Type B pancreatic cell (in vitro differentiated cells): ENCODE results near the gene SPATC1L. TPM values are rescaled to one million over a fixed set of nuclear protein-coding genes. Genes with fewer than 3 reads are reported as not detected.

Source experiments
- DNase-seq: peaks from one replicate; pipeline ENCODE4 v3.0.0; 2021; ENCODE audit warnings: mixed read lengths; ENCODE audit not compliant: unreplicated experiment; ENCODE audit errors: extremely low spot score
- H3K27ac Mint-ChIP-seq: 2 replicates; pipeline ENCODE4 v1.8.0; 2021; ENCODE audit warnings: mild to moderate bottlenecking, mixed read lengths
- H3K27me3 Mint-ChIP-seq: 2 replicates; pipeline ENCODE4 v1.8.0; 2021; ENCODE audit warnings: mixed read lengths
- H3K36me3 Mint-ChIP-seq: 2 replicates; pipeline ENCODE4 v1.8.0; 2021; ENCODE audit warnings: mixed read lengths
- H3K4me1 Mint-ChIP-seq: one replicate; pipeline ENCODE4 v1.8.0; 2021; ENCODE audit warnings: mixed read lengths; ENCODE audit not compliant: unreplicated experiment
- H3K4me3 Mint-ChIP-seq: 2 replicates; pipeline ENCODE4 v1.8.0; 2021; ENCODE audit warnings: mild to moderate bottlenecking, mixed read lengths
- H3K9me3 Mint-ChIP-seq: 2 replicates; pipeline ENCODE4 v1.8.0; 2021; ENCODE audit warnings: mixed read lengths
- total RNA-seq: library from RNA; stranded (reverse); gene quantifications from 2 replicates; pipeline ENCODE4 v1.2.1, GENCODE V29; 2021; ENCODE audit warnings: low replicate concordance
- TF ChIP-seq, protein P1 (sequence below): fragments of 200-600 bp; sonication (generic); conservative IDR thresholded peaks from 2 replicates; pipeline ENCODE4 v1.5.0; 2021; ENCODE audit warnings: antibody characterized with exemption, mild to moderate bottlenecking

The SPATC1L gene
- total RNA-seq, 1 donor from 2014 or later = 24.7 TPM

DNA sequence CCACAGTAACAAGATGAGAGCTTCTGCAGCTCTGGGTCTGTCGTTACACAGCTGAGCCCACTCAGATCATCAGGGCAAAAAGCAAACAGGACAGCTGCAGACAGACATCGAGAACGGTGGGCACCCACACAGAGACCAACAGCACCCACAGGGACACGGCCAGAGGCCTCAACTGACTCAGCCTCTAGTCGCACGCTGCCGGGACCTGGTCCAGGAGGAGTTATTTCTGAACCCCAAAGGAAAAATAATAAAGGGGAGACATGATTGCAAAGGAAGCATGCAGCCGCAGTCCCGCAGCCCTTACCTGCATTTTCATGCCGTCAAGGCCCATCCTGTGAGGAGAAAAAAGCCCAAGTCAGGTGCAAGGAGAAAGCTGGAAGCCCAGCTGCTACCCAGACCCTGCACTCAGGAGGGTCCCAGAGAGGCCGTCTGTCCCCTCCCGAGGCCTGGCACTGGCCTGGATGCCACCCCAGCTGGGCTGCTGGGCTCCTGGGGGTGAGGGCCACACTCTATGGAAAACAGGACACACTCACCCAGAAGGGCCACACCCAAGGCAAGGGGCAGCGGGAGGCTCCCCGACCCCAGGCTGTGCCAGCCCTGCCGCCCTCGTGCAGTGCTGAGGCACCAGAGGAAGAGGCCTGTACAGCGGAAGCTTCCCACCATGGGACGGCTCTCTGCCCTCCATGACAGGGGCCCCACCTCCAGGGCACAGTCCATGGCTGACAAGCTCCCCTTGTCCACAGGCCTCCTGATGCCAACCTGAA, 28.6 kb upstream of the SPATC1L start:
- no peaks in the 10 kb centered on the region for H3K36me3 Mint-ChIP-seq
- no peaks in the 10 kb centered on the region for H3K9me3 Mint-ChIP-seq
- H3K4me3 Mint-ChIP-seq = no peak overlapping the region
- DNase-seq = peak; percentile 70
- H3K4me1 Mint-ChIP-seq = no peaks in the 10 kb centered on the region
- no peaks in the 10 kb centered on the region for H3K27me3 Mint-ChIP-seq
- TF ChIP-seq, protein P1, sequence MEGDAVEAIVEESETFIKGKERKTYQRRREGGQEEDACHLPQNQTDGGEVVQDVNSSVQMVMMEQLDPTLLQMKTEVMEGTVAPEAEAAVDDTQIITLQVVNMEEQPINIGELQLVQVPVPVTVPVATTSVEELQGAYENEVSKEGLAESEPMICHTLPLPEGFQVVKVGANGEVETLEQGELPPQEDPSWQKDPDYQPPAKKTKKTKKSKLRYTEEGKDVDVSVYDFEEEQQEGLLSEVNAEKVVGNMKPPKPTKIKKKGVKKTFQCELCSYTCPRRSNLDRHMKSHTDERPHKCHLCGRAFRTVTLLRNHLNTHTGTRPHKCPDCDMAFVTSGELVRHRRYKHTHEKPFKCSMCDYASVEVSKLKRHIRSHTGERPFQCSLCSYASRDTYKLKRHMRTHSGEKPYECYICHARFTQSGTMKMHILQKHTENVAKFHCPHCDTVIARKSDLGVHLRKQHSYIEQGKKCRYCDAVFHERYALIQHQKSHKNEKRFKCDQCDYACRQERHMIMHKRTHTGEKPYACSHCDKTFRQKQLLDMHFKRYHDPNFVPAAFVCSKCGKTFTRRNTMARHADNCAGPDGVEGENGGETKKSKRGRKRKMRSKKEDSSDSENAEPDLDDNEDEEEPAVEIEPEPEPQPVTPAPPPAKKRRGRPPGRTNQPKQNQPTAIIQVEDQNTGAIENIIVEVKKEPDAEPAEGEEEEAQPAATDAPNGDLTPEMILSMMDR = no peak
- H3K27ac Mint-ChIP-seq = no peak overlapping the region

DNA sequence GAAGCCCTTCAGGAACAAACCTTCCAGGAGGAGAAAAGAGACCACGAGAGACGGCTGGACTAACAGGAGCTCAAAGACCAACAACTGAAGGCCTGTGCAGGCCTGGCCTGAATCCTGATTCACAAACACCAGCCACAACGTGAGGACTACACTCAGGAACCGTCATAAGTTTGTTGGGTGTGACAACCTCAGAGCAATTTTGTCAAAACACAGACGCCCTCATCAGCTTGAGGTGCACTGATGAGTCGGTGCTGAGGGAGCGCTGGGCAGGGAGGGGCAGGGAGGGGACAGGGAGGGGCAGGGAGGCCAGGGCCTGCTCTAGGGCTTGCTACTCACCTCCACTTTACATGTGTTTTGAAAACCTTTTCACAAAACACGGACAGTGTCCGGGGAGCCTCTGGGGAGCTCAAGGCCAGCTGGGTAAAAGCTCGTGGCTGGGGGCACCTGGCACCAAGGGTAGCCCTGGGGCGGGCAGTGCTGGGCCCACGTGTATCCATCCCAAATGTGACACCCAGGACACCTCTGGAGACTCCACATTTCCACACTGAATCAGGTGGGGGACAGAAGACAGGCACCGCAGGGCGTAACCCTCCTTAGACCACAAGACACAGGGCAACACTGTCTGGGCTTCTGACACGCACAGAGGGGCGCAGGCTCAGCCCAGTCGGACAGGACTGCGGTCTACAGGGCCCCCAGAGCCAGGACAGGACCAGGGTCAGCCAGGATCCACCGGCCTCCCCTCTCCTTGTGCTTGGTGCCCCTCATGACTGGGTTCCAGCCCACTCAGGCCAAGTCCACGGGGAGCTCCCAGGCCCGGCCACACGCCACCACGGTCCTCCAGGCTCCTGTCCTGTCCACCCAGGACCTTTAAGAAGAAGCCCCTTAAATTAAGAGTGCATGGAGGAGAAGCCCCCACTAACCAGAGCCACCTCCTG, 27.8 kb upstream of the SPATC1L start:
- no peak for DNase-seq
- peak overlapping the region; percentile 51 for H3K27ac Mint-ChIP-seq
- H3K36me3 Mint-ChIP-seq = no peaks in the 10 kb centered on the region
- no peaks in the 10 kb centered on the region for H3K27me3 Mint-ChIP-seq
- TF ChIP-seq, protein P1 = no peak
- H3K4me3 Mint-ChIP-seq = no peak overlapping the region
- H3K9me3 Mint-ChIP-seq = no peaks in the 10 kb centered on the region
- no peaks in the 10 kb centered on the region for H3K4me1 Mint-ChIP-seq

DNA sequence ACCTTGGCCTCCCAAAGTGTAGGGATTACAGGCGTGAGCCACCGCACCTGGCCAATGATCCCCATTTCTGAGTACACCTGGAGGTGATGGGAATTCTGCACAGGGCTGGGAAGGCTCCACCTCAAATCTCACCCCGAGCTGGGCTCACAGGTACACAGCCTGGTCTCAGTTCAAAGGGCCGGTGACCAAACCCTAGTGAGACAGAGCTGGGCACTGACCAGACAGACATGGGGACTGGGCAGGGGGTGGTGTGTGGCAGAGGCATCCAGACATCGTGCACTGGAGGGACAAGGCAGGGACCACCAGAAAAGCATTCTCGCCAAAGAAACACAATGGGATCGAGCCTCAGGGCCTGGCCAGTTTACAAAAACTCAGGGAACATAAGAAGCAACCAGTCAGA, 27.1 kb upstream of the SPATC1L start:
- TF ChIP-seq, protein P1 = no peak
- Mint-ChIP-seq H3K4me1 (no peaks in the 10 kb centered on the region), H3K27ac (peak overlapping the region; percentile 51), H3K27me3 (no peaks in the 10 kb centered on the region), H3K36me3 (no peaks in the 10 kb centered on the region), H3K9me3 (no peaks in the 10 kb centered on the region), H3K4me3 (no peak overlapping the region)
- no peak for DNase-seq

DNA sequence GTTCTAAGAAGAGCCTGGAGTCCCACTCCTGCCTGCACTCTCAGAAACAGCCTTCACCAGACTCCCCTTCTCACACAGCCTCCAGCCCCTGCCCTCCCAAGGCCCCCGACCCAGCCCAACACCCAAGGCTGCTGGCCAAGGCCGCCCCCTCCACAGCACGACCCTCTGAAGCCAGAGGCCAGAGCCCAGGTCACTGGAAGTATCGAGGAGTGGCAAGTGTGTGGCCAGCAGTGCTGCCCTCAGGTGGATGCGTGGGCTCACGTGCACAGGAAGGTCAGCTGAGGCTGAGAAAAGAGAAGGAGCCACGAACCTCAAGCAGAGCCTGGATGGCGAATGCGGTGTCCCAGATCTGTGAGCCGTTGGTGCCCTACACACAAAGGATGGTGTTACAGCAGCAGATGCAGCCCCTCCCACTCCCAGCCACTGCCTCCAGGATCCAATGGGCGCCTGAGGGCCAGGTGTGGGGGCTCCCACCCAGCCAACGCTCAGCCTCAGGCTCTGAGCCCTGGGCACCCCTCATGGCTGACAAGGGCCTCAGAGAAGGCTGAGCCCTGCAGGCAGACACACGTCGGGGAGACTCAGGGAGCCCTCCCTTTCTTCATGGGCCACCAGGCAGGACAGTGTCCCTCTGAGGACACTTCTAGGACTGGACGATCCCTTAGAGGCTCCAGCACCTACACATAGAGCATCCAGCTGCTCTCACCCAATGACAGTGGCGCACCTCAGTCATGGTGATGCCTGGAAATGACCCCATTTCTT, 26.3 kb upstream of the SPATC1L start:
- H3K27me3 Mint-ChIP-seq = no peaks in the 10 kb centered on the region
- H3K36me3 Mint-ChIP-seq = no peaks in the 10 kb centered on the region
- no peaks in the 10 kb centered on the region for H3K9me3 Mint-ChIP-seq
- H3K4me3 Mint-ChIP-seq = no peak overlapping the region
- no peak overlapping the region for H3K27ac Mint-ChIP-seq
- TF ChIP-seq, protein P1 = no peak
- no peaks in the 10 kb centered on the region for H3K4me1 Mint-ChIP-seq
- DNase-seq = no peak
